OCI-LY7 (cell line): ENCODE data around the gene SLC9A7. TPM values are rescaled to one million over a fixed set of nuclear protein-coding genes. Genes with fewer than 3 reads are reported as not detected.

ENCODE experiments used
- BruUV-seq: library from RNA; stranded (reverse); fragments of 400-500 nt; replicated peaks from 2 replicates; lab custom pipeline; 2021; lab: Mats Ljungman, UMichigan
- CTCF ChIA-PET: fragments of 300-600 bp; sonication (Branson Sonifier 250); formaldehyde crosslinking; loops from one replicate; lab custom pipeline; 2022; ENCODE audit warnings: antibody characterized with exemption; ENCODE audit not compliant: unreplicated experiment; lab: Charles Lee
- POLR2A ChIA-PET: fragments of 300-600 bp; sonication (Branson Sonifier 250); formaldehyde crosslinking; loops from one replicate; lab custom pipeline; 2022; ENCODE audit warnings: antibody characterized with exemption; lab: Charles Lee
- DNase-seq: peaks from one replicate; pipeline ENCODE4 v3.0.0-alpha.2; 2015; ENCODE audit warnings: low spot score
- H2AFZ ChIP-seq: fragments of 200-600 bp; sonication (generic), shearing (Covaris generic); 2 replicates; pipeline ENCODE4 v1.6.1; 2014; ENCODE audit warnings: mild to moderate bottlenecking, antibody characterized with exemption, low read length, moderate library complexity
- H3K27ac ChIP-seq: fragments of 200-600 bp; sonication (generic); 2 replicates; pipeline ENCODE4 v1.5.1; 2014; ENCODE audit warnings: mixed run types, low read depth, mild to moderate bottlenecking, moderate library complexity, low read length, inconsistent platforms; ENCODE audit not compliant: poor library complexity, severe bottlenecking
- H3K36me3 ChIP-seq: fragments of 200-600 bp; sonication (generic); 2 replicates; pipeline ENCODE4 v1.6.1; 2014; ENCODE audit warnings: mild to moderate bottlenecking, antibody characterized with exemption, low read length, moderate library complexity, mixed read lengths; ENCODE audit not compliant: insufficient read depth
- H3K4me1 ChIP-seq: fragments of 200-600 bp; sonication (generic); 2 replicates; pipeline ENCODE4 v1.5.1; 2014; ENCODE audit warnings: mild to moderate bottlenecking, low read length; ENCODE audit not compliant: insufficient read depth, poor library complexity, severe bottlenecking
- H3K4me2 ChIP-seq: fragments of 200-600 bp; sonication (generic); 2 replicates; pipeline ENCODE4 v1.6.1; 2014; ENCODE audit warnings: mild to moderate bottlenecking, low read length
- H3K4me3 ChIP-seq: fragments of 200-600 bp; sonication (generic); 2 replicates; pipeline ENCODE4 v1.5.1; 2014; ENCODE audit warnings: mild to moderate bottlenecking, low read depth, low read length; ENCODE audit not compliant: poor library complexity, severe bottlenecking
- H3K79me2 ChIP-seq: fragments of 200-600 bp; sonication (generic); 2 replicates; pipeline ENCODE4 v1.6.1; 2016; ENCODE audit warnings: low read depth, mild to moderate bottlenecking, low read length, moderate library complexity, mixed read lengths; ENCODE audit not compliant: insufficient read depth
- H3K9me2 ChIP-seq: fragments of 200-600 bp; sonication (generic); 2 replicates; pipeline ENCODE4 v1.6.1; 2016; ENCODE audit warnings: mild to moderate bottlenecking, low read length, mixed read lengths; ENCODE audit not compliant: insufficient read depth
- H3K9me3 ChIP-seq: fragments of 200-600 bp; sonication (generic); 2 replicates; pipeline ENCODE4 v1.6.1; 2014; ENCODE audit warnings: mild to moderate bottlenecking, mixed run types, low read length, mixed read lengths
- H4K20me1 ChIP-seq: fragments of 200-600 bp; sonication (generic); 2 replicates; pipeline ENCODE4 v1.6.1; 2014; ENCODE audit warnings: mild to moderate bottlenecking, antibody characterized with exemption, low read length, moderate library complexity, mixed read lengths; ENCODE audit not compliant: insufficient read depth
- CTCF ChIP-seq: fragments of 200-600 bp; sonication (generic); conservative IDR thresholded peaks from 2 replicates; pipeline ENCODE4 v1.5.1; 2014; ENCODE audit warnings: mild to moderate bottlenecking, antibody characterized with exemption, low read length, moderate library complexity, mixed read lengths
- EZH2phosphoT487 ChIP-seq: fragments of 200-600 bp; sonication (generic); IDR thresholded peaks from 2 replicates; pipeline ENCODE4 v1.6.1; 2018; ENCODE audit warnings: low read depth, borderline replicate concordance, mild to moderate bottlenecking, mixed run types, antibody characterized with exemption, low read length, moderate library complexity, mixed read lengths
- intact Hi-C: fragments of 100-400 bp; cut with micrococcal nuclease; formaldehyde crosslinking; loops from one replicate; pipeline ENCODE4 v1.10.0; 2022; ENCODE audit not compliant: unreplicated experiment
- total RNA-seq, 2 experiments: library from RNA; depleted of rRNA in 1 of 2; stranded (reverse); fragments of >200 nt in 1 of 2; shearing (Covaris generic) in 1 of 2; gene quantifications; 2 replicates each; pipeline ENCODE4 v1.2.3, GENCODE V29; 2014 to 2022

The SLC9A7 gene
- total RNA-seq, 2 experiments from 2014 or later, result 40.5 to 59.6 TPM

DNA sequence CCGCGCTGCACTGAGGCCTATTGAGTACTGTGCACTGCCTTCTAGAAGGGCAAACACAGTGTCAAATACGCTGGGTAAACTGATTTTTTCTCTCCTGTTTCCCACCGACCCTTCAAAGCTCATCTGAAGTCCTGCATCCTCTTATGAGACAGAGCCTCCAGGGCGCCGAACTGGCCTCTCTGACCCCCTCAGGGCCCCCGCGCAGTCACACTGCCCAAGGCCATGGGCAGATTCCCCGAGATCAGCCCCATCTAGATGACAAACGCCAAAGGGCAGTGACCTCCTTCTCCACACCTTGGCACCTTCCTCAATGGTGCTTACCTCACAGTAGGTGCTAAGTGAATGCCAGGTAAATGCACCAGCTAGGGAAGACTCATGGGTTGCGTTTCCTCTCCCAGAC is 151.0 kb downstream of the SLC9A7 start:
- no peak overlapping the region for H3K4me3 ChIP-seq
- H3K9me3 ChIP-seq, result no peaks in the 10 kb centered on the region
- intact Hi-C loops, result no loop called here
- ChIA-PET POLR2A (no interaction called here), CTCF (no interaction called here)
- no peaks in the 10 kb centered on the region for H4K20me1 ChIP-seq
- no peaks in the 10 kb centered on the region for H3K79me2 ChIP-seq
- DNase-seq, result no peak
- no peaks in the 10 kb centered on the region for H3K4me1 ChIP-seq
- peaks cover 14% of the 10 kb centered on the region for H3K36me3 ChIP-seq
- H2AFZ ChIP-seq, result no peak overlapping the region
- BruUV-seq, result no TSS peak
- no peak for TF ChIP-seq CTCF
- TF ChIP-seq EZH2phosphoT487, result no peak
- H3K4me2 ChIP-seq, result no peak overlapping the region
- H3K9me2 ChIP-seq, result no peaks in the 10 kb centered on the region
- no peak overlapping the region for H3K27ac ChIP-seq

- H3K79me2 ChIP-seq, result no peaks in the 10 kb centered on the region
- no peak overlapping the region for H3K4me2 ChIP-seq
- H3K27ac ChIP-seq, result no peak overlapping the region
- ChIA-PET POLR2A (no interaction called here), CTCF (no interaction called here)
- H4K20me1 ChIP-seq, result no peaks in the 10 kb centered on the region
- H2AFZ ChIP-seq, result no peak overlapping the region
- peaks cover 9% of the 10 kb centered on the region for H3K4me1 ChIP-seq
- no TSS peak for BruUV-seq
- TF ChIP-seq EZH2phosphoT487 (no peak), CTCF (no peak)
- H3K9me2 ChIP-seq, result no peaks in the 10 kb centered on the region
- DNase-seq, result no peak
- no peaks in the 10 kb centered on the region for H3K9me3 ChIP-seq
- H3K36me3 ChIP-seq, result peaks cover 33% of the 10 kb centered on the region
- intact Hi-C loops, result no loop called here
- no peak overlapping the region for H3K4me3 ChIP-seq
These were observed 156.3 kb downstream of the SLC9A7 start for GRCh38 chrX:46602468-46603102.

- TF ChIP-seq CTCF (no peak), EZH2phosphoT487 (no peak)
- Histone ChIP-seq H3K9me2 (no peaks in the 10 kb centered on the region), H3K4me3 (no peak overlapping the region), H3K4me2 (no peak overlapping the region), H3K36me3 (peaks cover 26% of the 10 kb centered on the region), H3K9me3 (no peaks in the 10 kb centered on the region), H3K79me2 (no peaks in the 10 kb centered on the region), H3K27ac (no peak overlapping the region), H3K4me1 (peaks cover 9% of the 10 kb centered on the region), H4K20me1 (no peaks in the 10 kb centered on the region), H2AFZ (no peak overlapping the region)
- POLR2A ChIA-PET, result interaction anchor here (0.9 to 1.0 kb wide), 2 partner anchors 12 to 14 kb away, joined by 5 to 7 read pairs; no protein-coding TSS in a partner anchor
- no peak for DNase-seq
- CTCF ChIA-PET, result no interaction called here
- intact Hi-C loops, result no loop called here
- BruUV-seq, result no TSS peak
These were observed 157.6 kb downstream of the SLC9A7 start for GRCh38 chrX:46601283-46601682.
